Spleen (tissue), 11 donors: ENCODE measurements around the gene RSPH10B2. TPM values are rescaled to one million over a fixed set of nuclear protein-coding genes. Genes with fewer than 3 reads are reported as not detected.
"Not testable (repeated sequence)": the region's sequence is repeated elsewhere in the genome, so short reads cannot be mapped to it uniquely, and the experiment has no call there.

Experiments
- DNase-seq: peaks from one replicate; pipeline ENCODE4 v3.0.0-alpha.2; 2020
- H3K27ac ChIP-seq, 8 donors: fragments of 200-600 bp; sonication (generic) in 7 of 8; 1 replicate in 4 of 8; 2 replicates in 4 of 8; pipeline versions ENCODE4 v1.5.0 to v1.8.0; 2016 to 2021; ENCODE audit warnings: inconsistent platforms in 4 of 8, mild to moderate bottlenecking in 4 of 8, moderate library complexity in 1 of 8
- H3K27me3 ChIP-seq, 7 donors: fragments of 200-600 bp; sonication (generic) in 6 of 7; replicated peaks in 1 of 7; 1 replicate in 4 of 7; 2 replicates in 3 of 7; pipeline versions ENCODE4 v1.5.0 to v1.8.0; 2016 to 2021; ENCODE audit warnings: inconsistent platforms in 3 of 7, mild to moderate bottlenecking in 1 of 7
- H3K36me3 ChIP-seq, 6 donors: fragments of 200-600 bp; sonication (generic) in 5 of 6; 1 replicate in 4 of 6; 2 replicates in 2 of 6; pipeline versions ENCODE4 v1.5.0 to v1.8.0; 2016 to 2021; ENCODE audit warnings: inconsistent platforms in 2 of 6
- H3K4me1 ChIP-seq, 6 donors: fragments of 200-600 bp; sonication (generic) in 5 of 6; 1 replicate in 3 of 6; 2 replicates in 3 of 6; pipeline versions ENCODE4 v1.5.0 to v1.8.0; 2016 to 2021; ENCODE audit warnings: inconsistent platforms in 3 of 6
- H3K4me3 ChIP-seq, 8 donors: fragments of 200-600 bp; sonication (generic) in 7 of 8; 1 replicate in 4 of 8; 2 replicates in 4 of 8; pipeline versions ENCODE4 v1.5.0 to v1.8.0; 2016 to 2021; ENCODE audit warnings: inconsistent platforms in 4 of 8, mild to moderate bottlenecking in 4 of 8, moderate library complexity in 2 of 8
- H3K9me3 ChIP-seq, 8 donors: fragments of 200-600 bp; sonication (generic) in 7 of 8; 1 replicate in 4 of 8; 2 replicates in 4 of 8; pipeline versions ENCODE4 v1.5.0 to v1.8.0; 2016 to 2021; ENCODE audit warnings: inconsistent platforms in 4 of 8
- POLR2A ChIP-seq, 3 donors: fragments of 450-650 bp; IDR thresholded peaks; one replicate each; pipeline ENCODE4 v1.5.1; 2017; ENCODE audit warnings: antibody characterized with exemption in 3 of 3, mild to moderate bottlenecking in 1 of 3
- POLR2AphosphoS5 ChIP-seq, 3 donors: sonication (generic); formaldehyde crosslinking; IDR thresholded peaks; one replicate each; pipeline ENCODE4 v1.5.1; 2017; ENCODE audit warnings: antibody characterized with exemption in 3 of 3
- WGBS, 5 donors: extraction: QIAGEN DNeasy Blood & Tissue Kit in 3 of 5; methylation state at CpG; one replicate each; pipeline versions ENCODE4 v1.1.5 to v1.1.7; 2013 to 2018; 5-methylcytosine and 5-hydroxymethylcytosine counted together
- intact Hi-C: fragments of 100-400 bp; cut with DNase I; formaldehyde crosslinking; loops from one replicate; pipeline ENCODE4 v1.15.0; 2023; ENCODE audit warnings: low total_unique reads
- polyA plus RNA-seq, 3 donors: library from polyadenylated mRNA; stranded (reverse); fragments of 200-250 nt; gene quantifications; one replicate each; pipeline ENCODE4 v1.2.1, GENCODE V29; 2013
- total RNA-seq, 7 donors: library from RNA; depleted of rRNA in 3 of 7; stranded (reverse); fragments of >200 nt in 3 of 7; fragmentation: NEBNext Ultra II Directional in 4 of 7; extraction: Animal tissue kit (Norgen Biotek cat#: 25700) in 4 of 7; gene quantifications; one replicate each; pipeline versions ENCODE4 v1.1.0 to v1.2.1, GENCODE V29; 2016 to 2021
- TF ChIP-seq, protein P1 (sequence below), 11 experiments: fragments of 200-600 bp in 7 of 11; fragments of 450-650 bp in 4 of 11; sonication (generic) in 4 of 11; IDR thresholded peaks in 8 of 11; conservative IDR thresholded peaks in 3 of 11; 1 replicate in 7 of 11; 2 replicates in 4 of 11; pipeline versions ENCODE4 v1.4.0 to v1.8.0; 2016 to 2021; ENCODE audit warnings: antibody characterized with exemption in 11 of 11, inconsistent platforms in 4 of 11, mild to moderate bottlenecking in 1 of 11
- donor health status: healthy with polysubstance abuse.
- donor health status: DM: no; HTN: no; CAD: no; lungs with moderate emphysema.
- donor health status: DM: no; HTN: no; CAD: no.
- donor health status: Bipolar disorder and iron deficiency.
- donor health status: healthy.
- donor health status: DM: no; HTN: no; CAD: no.
- donor health status: DM: yes; HTN: yes; CAD: no.

The RSPH10B2 gene
- total and polyA plus RNA-seq, 10 donors = 0.06 to 2.2 (median 0.79) TPM; not detected in 1

DNA sequence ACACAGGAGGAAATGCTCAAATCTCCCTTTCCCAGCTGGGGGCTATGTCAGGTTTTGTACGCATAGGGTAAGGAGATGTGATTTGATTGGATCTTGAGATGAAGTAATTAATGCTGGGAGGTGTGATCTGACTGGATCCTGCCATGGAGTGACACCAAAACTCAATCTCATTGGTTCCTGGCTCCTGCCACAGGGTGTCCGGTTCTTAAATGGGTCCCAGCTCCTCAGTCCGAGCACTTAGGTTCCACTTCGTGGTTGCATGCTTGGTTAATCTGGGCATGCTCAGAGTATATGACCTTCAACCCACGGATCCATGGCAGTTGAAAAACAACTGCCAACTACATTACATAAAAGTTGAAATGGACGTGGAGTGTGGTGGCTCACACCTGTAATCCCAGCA, 44.1 kb upstream of the RSPH10B2 start:
- intact Hi-C loops = no loop called here
- Histone ChIP-seq H3K27me3 (peaks cover 0 to 7% (median 0%) of the 10 kb centered on the region in 7 donors), H3K4me1 (peaks cover 9 to 24% (median 21%) of the 10 kb centered on the region in 6 donors), H3K9me3 (no peaks in the 10 kb centered on the region), H3K36me3 (peaks cover 0 to 7% (median 3%) of the 10 kb centered on the region in 6 donors), H3K27ac (no peak overlapping the region), H3K4me3 (no peak overlapping the region)
- no peak for DNase-seq
- no peak for TF ChIP-seq POLR2A (IDR thresholded peaks at IDR 0.05)
- TF ChIP-seq POLR2AphosphoS5 (IDR thresholded peaks at IDR 0.05) = no peak
- TF ChIP-seq, protein P1, sequence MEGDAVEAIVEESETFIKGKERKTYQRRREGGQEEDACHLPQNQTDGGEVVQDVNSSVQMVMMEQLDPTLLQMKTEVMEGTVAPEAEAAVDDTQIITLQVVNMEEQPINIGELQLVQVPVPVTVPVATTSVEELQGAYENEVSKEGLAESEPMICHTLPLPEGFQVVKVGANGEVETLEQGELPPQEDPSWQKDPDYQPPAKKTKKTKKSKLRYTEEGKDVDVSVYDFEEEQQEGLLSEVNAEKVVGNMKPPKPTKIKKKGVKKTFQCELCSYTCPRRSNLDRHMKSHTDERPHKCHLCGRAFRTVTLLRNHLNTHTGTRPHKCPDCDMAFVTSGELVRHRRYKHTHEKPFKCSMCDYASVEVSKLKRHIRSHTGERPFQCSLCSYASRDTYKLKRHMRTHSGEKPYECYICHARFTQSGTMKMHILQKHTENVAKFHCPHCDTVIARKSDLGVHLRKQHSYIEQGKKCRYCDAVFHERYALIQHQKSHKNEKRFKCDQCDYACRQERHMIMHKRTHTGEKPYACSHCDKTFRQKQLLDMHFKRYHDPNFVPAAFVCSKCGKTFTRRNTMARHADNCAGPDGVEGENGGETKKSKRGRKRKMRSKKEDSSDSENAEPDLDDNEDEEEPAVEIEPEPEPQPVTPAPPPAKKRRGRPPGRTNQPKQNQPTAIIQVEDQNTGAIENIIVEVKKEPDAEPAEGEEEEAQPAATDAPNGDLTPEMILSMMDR (IDR thresholded peaks at IDR 0.05 in 8 of 11, conservative IDR thresholded peaks at IDR 0.05 in 3 of 11) = no peak
- 72 to 89% (median 87%) methylated on average over 4 to 6 of the region's 6 CpGs for WGBS, 5 donors

DNA sequence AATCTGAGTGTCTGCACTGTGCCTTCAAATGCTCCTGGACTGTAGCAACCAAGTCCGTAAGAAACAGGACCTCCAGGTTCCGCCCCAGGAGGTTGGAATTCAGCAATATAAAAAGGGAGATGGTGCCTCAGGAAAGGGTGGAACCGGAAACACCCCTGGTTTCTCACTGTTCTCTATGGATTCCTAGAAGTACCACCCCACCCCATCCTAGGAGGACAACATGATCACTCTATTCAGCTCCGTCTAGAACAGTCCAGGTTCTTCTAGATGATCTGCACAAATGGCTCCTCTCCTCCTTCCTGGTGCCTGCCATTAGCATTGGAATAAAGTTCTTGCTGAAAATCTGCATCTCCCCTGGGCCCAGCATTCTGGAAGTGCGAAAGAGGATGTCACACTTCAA, 39.5 kb upstream of the RSPH10B2 start:
- H3K4me3 ChIP-seq = no peak overlapping the region
- no peak for TF ChIP-seq POLR2AphosphoS5 (IDR thresholded peaks at IDR 0.05)
- no peak for TF ChIP-seq POLR2A (IDR thresholded peaks at IDR 0.05)
- TF ChIP-seq, protein P1 (IDR thresholded peaks at IDR 0.05 in 8 of 11, conservative IDR thresholded peaks at IDR 0.05 in 3 of 11) = no peak
- no peaks in the 10 kb centered on the region for H3K9me3 ChIP-seq
- H3K4me1 ChIP-seq = no peaks in the 10 kb centered on the region
- H3K27ac ChIP-seq = no peak overlapping the region
- intact Hi-C loops = no loop called here
- WGBS, 5 donors = 71 to 84% (median 82%) methylated on average over 5 of the region's 5 CpGs
- no peaks in the 10 kb centered on the region for H3K36me3 ChIP-seq
- no peak for DNase-seq
- H3K27me3 ChIP-seq = peaks cover 0 to 24% (median 0%) of the 10 kb centered on the region in 7 donors

DNA sequence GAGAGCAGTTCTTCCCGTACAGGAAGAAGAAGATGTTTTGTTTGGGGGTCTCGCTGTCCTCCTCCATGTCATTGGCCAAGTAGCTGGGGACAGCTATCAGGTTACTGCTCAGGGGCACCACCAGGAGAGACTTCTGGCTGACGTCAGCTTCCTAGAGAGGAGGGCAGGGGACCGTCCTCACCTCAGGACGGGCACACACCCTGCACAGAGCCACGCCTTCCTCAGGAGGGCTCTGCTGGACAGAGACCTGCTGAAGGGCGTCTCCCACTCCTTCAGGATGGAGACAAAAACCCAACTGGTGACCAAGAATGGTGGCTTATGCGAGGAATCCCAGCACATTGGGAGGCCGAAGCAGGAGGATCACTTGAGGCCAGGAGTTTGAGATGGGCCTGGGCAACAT, 38.0 kb upstream of the RSPH10B2 start:
- H3K9me3 ChIP-seq, H3K36me3 ChIP-seq, H3K4me3 ChIP-seq, H3K27ac ChIP-seq, intact Hi-C loops, H3K4me1 ChIP-seq, DNase-seq: not testable (repeated sequence)
- WGBS, 5 donors = 69 to 86% (median 82%) methylated on average over 8 to 9 of the region's 9 CpGs
- H3K27me3 ChIP-seq = peaks cover 0 to 17% (median 0%) of the 10 kb centered on the region in 7 donors

DNA sequence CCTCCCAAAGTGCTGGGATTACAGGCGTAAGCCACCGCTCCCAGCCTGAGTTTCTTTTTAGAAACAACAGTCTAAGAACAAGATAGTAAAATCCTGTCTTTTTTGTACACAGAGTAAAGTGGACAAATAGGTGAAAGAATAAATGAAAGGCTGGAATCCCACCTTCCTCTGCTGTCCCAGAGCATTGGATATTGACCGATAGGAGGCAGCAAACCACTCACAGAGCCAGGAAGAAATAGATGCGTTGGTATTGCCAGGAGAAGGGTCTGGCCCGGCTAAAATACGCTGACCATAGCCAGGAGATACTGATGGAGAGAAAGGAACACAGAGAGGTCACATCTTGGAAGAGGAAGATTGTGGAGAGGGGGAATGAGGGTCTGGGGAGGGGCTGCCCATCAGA, 35.8 kb upstream of the RSPH10B2 start:
- Histone ChIP-seq H3K27me3 (peaks cover 0 to 17% (median 0%) of the 10 kb centered on the region in 7 donors), H3K9me3 (no peaks in the 10 kb centered on the region), H3K36me3 (no peaks in the 10 kb centered on the region), H3K27ac (no peak overlapping the region), H3K4me1 (no peaks in the 10 kb centered on the region), H3K4me3 (no peak overlapping the region)
- TF ChIP-seq POLR2A (IDR thresholded peaks at IDR 0.05) = no peak
- no peak for TF ChIP-seq POLR2AphosphoS5 (IDR thresholded peaks at IDR 0.05)
- TF ChIP-seq, protein P1 (IDR thresholded peaks at IDR 0.05 in 8 of 11, conservative IDR thresholded peaks at IDR 0.05 in 3 of 11) = peak in 4 of 11 experiments; percentile 9 to 38 (median 14)
- 48 to 66% (median 63%) methylated on average over 6 of the region's 6 CpGs for WGBS, 5 donors
- intact Hi-C loops = no loop called here
- no peak for DNase-seq

DNA sequence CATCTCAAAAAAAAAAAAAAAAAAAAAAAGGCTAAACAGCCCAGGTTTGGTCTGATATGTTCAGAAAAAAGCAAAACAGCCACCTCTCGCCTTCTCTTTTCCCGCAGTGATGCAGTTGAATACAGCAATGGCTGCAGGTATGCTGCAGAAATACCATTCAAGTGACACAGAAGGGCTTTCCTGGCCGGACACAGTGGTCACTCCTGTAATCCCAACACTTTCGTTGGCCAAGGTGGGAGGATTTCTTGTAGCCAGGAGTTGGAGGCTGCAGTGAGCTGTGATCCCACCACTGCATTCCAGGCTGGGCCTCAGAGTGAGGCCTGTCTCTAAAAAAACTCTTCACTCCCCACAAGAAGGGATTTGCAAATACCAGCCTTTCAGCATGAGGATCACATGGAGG, 29.6 kb upstream of the RSPH10B2 start:
- H3K4me3 ChIP-seq, H3K9me3 ChIP-seq, intact Hi-C loops, H3K36me3 ChIP-seq, H3K27me3 ChIP-seq, DNase-seq: not testable (repeated sequence)
- H3K27ac ChIP-seq = peak overlapping the region in 1 of 8 donors; percentile 68
- WGBS, 5 donors = 79 to 90% (median 85%) methylated on average over 3 to 4 of the region's 4 CpGs
- H3K4me1 ChIP-seq = peaks cover 0 to 27% (median 12%) of the 10 kb centered on the region in 6 donors
